Spleen (tissue), 11 donors: Measurements from ENCODE around the gene RABGEF1. TPM values are rescaled to one million over a fixed set of nuclear protein-coding genes. Genes with fewer than 3 reads are reported as not detected.

Experiments
- DNase-seq: peaks from one replicate; pipeline ENCODE4 v3.0.0-alpha.2; 2020
- H3K27ac ChIP-seq, 8 donors: fragments of 200-600 bp; sonication (generic) in 7 of 8; 1 replicate in 4 of 8; 2 replicates in 4 of 8; pipeline versions ENCODE4 v1.5.0 to v1.8.0; 2016 to 2021; ENCODE audit warnings: inconsistent platforms in 4 of 8, mild to moderate bottlenecking in 4 of 8, moderate library complexity in 1 of 8
- H3K27me3 ChIP-seq, 7 donors: fragments of 200-600 bp; sonication (generic) in 6 of 7; replicated peaks in 1 of 7; 1 replicate in 4 of 7; 2 replicates in 3 of 7; pipeline versions ENCODE4 v1.5.0 to v1.8.0; 2016 to 2021; ENCODE audit warnings: inconsistent platforms in 3 of 7, mild to moderate bottlenecking in 1 of 7
- H3K36me3 ChIP-seq, 6 donors: fragments of 200-600 bp; sonication (generic) in 5 of 6; 1 replicate in 4 of 6; 2 replicates in 2 of 6; pipeline versions ENCODE4 v1.5.0 to v1.8.0; 2016 to 2021; ENCODE audit warnings: inconsistent platforms in 2 of 6
- H3K4me1 ChIP-seq, 6 donors: fragments of 200-600 bp; sonication (generic) in 5 of 6; 1 replicate in 3 of 6; 2 replicates in 3 of 6; pipeline versions ENCODE4 v1.5.0 to v1.8.0; 2016 to 2021; ENCODE audit warnings: inconsistent platforms in 3 of 6
- H3K4me3 ChIP-seq, 8 donors: fragments of 200-600 bp; sonication (generic) in 7 of 8; 1 replicate in 4 of 8; 2 replicates in 4 of 8; pipeline versions ENCODE4 v1.5.0 to v1.8.0; 2016 to 2021; ENCODE audit warnings: inconsistent platforms in 4 of 8, mild to moderate bottlenecking in 4 of 8, moderate library complexity in 2 of 8
- H3K9me3 ChIP-seq, 8 donors: fragments of 200-600 bp; sonication (generic) in 7 of 8; 1 replicate in 4 of 8; 2 replicates in 4 of 8; pipeline versions ENCODE4 v1.5.0 to v1.8.0; 2016 to 2021; ENCODE audit warnings: inconsistent platforms in 4 of 8
- CTCF ChIP-seq, 11 experiments: fragments of 200-600 bp in 7 of 11; fragments of 450-650 bp in 4 of 11; sonication (generic) in 4 of 11; IDR thresholded peaks in 8 of 11; conservative IDR thresholded peaks in 3 of 11; 1 replicate in 7 of 11; 2 replicates in 4 of 11; pipeline versions ENCODE4 v1.4.0 to v1.8.0; 2016 to 2021; ENCODE audit warnings: antibody characterized with exemption in 11 of 11, inconsistent platforms in 4 of 11, mild to moderate bottlenecking in 1 of 11
- POLR2A ChIP-seq, 3 donors: fragments of 450-650 bp; IDR thresholded peaks; one replicate each; pipeline ENCODE4 v1.5.1; 2017; ENCODE audit warnings: antibody characterized with exemption in 3 of 3, mild to moderate bottlenecking in 1 of 3
- POLR2AphosphoS5 ChIP-seq, 3 donors: sonication (generic); formaldehyde crosslinking; IDR thresholded peaks; one replicate each; pipeline ENCODE4 v1.5.1; 2017; ENCODE audit warnings: antibody characterized with exemption in 3 of 3
- WGBS, 5 donors: extraction: QIAGEN DNeasy Blood & Tissue Kit in 3 of 5; methylation state at CpG; one replicate each; pipeline versions ENCODE4 v1.1.5 to v1.1.7; 2013 to 2018; 5-methylcytosine and 5-hydroxymethylcytosine counted together
- intact Hi-C: fragments of 100-400 bp; cut with DNase I; formaldehyde crosslinking; loops from one replicate; pipeline ENCODE4 v1.15.0; 2023; ENCODE audit warnings: low total_unique reads
- polyA plus RNA-seq, 3 donors: library from polyadenylated mRNA; stranded (reverse); fragments of 200-250 nt; gene quantifications; one replicate each; pipeline ENCODE4 v1.2.1, GENCODE V29; 2013
- total RNA-seq, 7 donors: library from RNA; depleted of rRNA in 3 of 7; stranded (reverse); fragments of >200 nt in 3 of 7; fragmentation: NEBNext Ultra II Directional in 4 of 7; extraction: Animal tissue kit (Norgen Biotek cat#: 25700) in 4 of 7; gene quantifications; one replicate each; pipeline versions ENCODE4 v1.1.0 to v1.2.1, GENCODE V29; 2016 to 2021
- donor health status: healthy with polysubstance abuse.
- donor health status: DM: no; HTN: no; CAD: no; lungs with moderate emphysema.
- donor health status: DM: no; HTN: no; CAD: no.
- donor health status: Bipolar disorder and iron deficiency.
- donor health status: healthy.
- donor health status: DM: no; HTN: no; CAD: no.
- donor health status: DM: yes; HTN: yes; CAD: no.

RABGEF1 gene
- total and polyA plus RNA-seq, 10 donors: 8.3 to 39.6 (median 27.4) TPM

- TF ChIP-seq POLR2A (IDR thresholded peaks at IDR 0.05) (no peak), POLR2AphosphoS5 (IDR thresholded peaks at IDR 0.05) (no peak), CTCF (IDR thresholded peaks at IDR 0.05 in 8 of 11, conservative IDR thresholded peaks at IDR 0.05 in 3 of 11) (no peak)
- Histone ChIP-seq H3K9me3 (no peaks in the 10 kb centered on the region), H3K36me3 (peaks cover 0 to 5% (median 0%) of the 10 kb centered on the region in 6 donors), H3K4me3 (no peak overlapping the region), H3K4me1 (peaks cover 23 to 89% (median 66%) of the 10 kb centered on the region in 6 donors), H3K27ac (no peak overlapping the region), H3K27me3 (no peaks in the 10 kb centered on the region)
- WGBS, 5 donors: 96 to 99% (median 97%) methylated on average over 9 of the region's 9 CpGs
- intact Hi-C loops: no loop called here
- DNase-seq: no peak
Measured at GRCh38 chr7:66743920-66744319, 3.4 kb downstream of the RABGEF1 start.

- Histone ChIP-seq H3K27ac (peak overlapping the region in 3 of 8 donors; percentile 3 to 28 (median 19)), H3K9me3 (no peaks in the 10 kb centered on the region), H3K27me3 (no peaks in the 10 kb centered on the region), H3K4me3 (no peak overlapping the region), H3K4me1 (peaks cover 11 to 98% (median 65%) of the 10 kb centered on the region in 6 donors), H3K36me3 (peaks cover 0 to 10% (median 0%) of the 10 kb centered on the region in 6 donors)
- DNase-seq: no peak
- no peak for TF ChIP-seq POLR2A (IDR thresholded peaks at IDR 0.05)
- no peak for TF ChIP-seq POLR2AphosphoS5 (IDR thresholded peaks at IDR 0.05)
- no peak for TF ChIP-seq CTCF (IDR thresholded peaks at IDR 0.05 in 8 of 11, conservative IDR thresholded peaks at IDR 0.05 in 3 of 11)
- intact Hi-C loops: no loop called here
- 80 to 88% (median 83%) methylated on average over 2 of the region's 2 CpGs for WGBS, 5 donors
Measured at GRCh38 chr7:66747385-66747784, 6.9 kb downstream of the RABGEF1 start.

GRCh38 chr7:66747881-66748511 is 7.5 kb downstream of the RABGEF1 start:
- intact Hi-C loops: no loop called here
- Histone ChIP-seq H3K4me3 (no peak overlapping the region), H3K27ac (peak overlapping the region in 1 of 8 donors; percentile 3), H3K4me1 (peaks cover 7 to 98% (median 64%) of the 10 kb centered on the region in 6 donors), H3K27me3 (no peaks in the 10 kb centered on the region), H3K36me3 (peaks cover 0 to 10% (median 0%) of the 10 kb centered on the region in 6 donors), H3K9me3 (no peaks in the 10 kb centered on the region)
- no peak for DNase-seq
- TF ChIP-seq POLR2A (IDR thresholded peaks at IDR 0.05): no peak
- TF ChIP-seq POLR2AphosphoS5 (IDR thresholded peaks at IDR 0.05): no peak
- no peak for TF ChIP-seq CTCF (IDR thresholded peaks at IDR 0.05 in 8 of 11, conservative IDR thresholded peaks at IDR 0.05 in 3 of 11)
- WGBS, 5 donors: 76 to 92% (median 85%) methylated on average over 10 of the region's 10 CpGs

GRCh38 chr7:66748791-66749190 is 8.3 kb downstream of the RABGEF1 start:
- DNase-seq: peak; percentile 70
- no peaks in the 10 kb centered on the region for H3K27me3 ChIP-seq
- TF ChIP-seq POLR2A (IDR thresholded peaks at IDR 0.05): no peak
- no peak for TF ChIP-seq POLR2AphosphoS5 (IDR thresholded peaks at IDR 0.05)
- no peak for TF ChIP-seq CTCF (IDR thresholded peaks at IDR 0.05 in 8 of 11, conservative IDR thresholded peaks at IDR 0.05 in 3 of 11)
- peaks cover 0 to 10% (median 0%) of the 10 kb centered on the region in 6 donors for H3K36me3 ChIP-seq
- intact Hi-C loops: no loop called here
- H3K4me3 ChIP-seq: no peak overlapping the region
- H3K27ac ChIP-seq: peak overlapping the region in 6 of 8 donors; percentile 6 to 30 (median 14)
- WGBS, 5 donors: 45 to 59% (median 59%) methylated on average over 4 of the region's 4 CpGs
- peaks cover 7 to 98% (median 63%) of the 10 kb centered on the region in 6 donors for H3K4me1 ChIP-seq
- H3K9me3 ChIP-seq: no peaks in the 10 kb centered on the region
